ENCODE measurements around the gene AOPEP. TPM values are rescaled to one million over a fixed set of nuclear protein-coding genes. Genes with fewer than 3 reads are reported as not detected.

The AOPEP gene
- total and polyA plus RNA-seq, 4 donors, result 210 to 311 (median 285) TPM

GRCh38 chr9:94931036-94931633 lies 204.6 kb downstream of the AOPEP start:
- H3K4me1 ChIP-seq (ENCODE audit: control insufficient read depth in 1 of 2, insufficient read depth in 2 of 2, low read length in 2 of 2), result peaks cover 0 to 2% of the 10 kb centered on the region in 2 donors
- H3K27ac ChIP-seq (ENCODE audit: low read depth in 1 of 2, low read length in 2 of 2), result peak overlapping the region in 1 of 2 donors; percentile 6
- no peaks in the 10 kb centered on the region for H3K36me3 ChIP-seq (ENCODE audit: control insufficient read depth in 1 of 2, insufficient read depth in 2 of 2, low read length in 1 of 2)
- ATAC-seq (ENCODE audit: low FRiP score), result no peak
- no peak overlapping the region for H3K4me3 ChIP-seq (ENCODE audit: low read length in 2 of 2)
- 33 to 39% methylated on average over 3 of the region's 3 CpGs for WGBS, 2 donors
- no peaks in the 10 kb centered on the region for H3K27me3 ChIP-seq (ENCODE audit: control insufficient read depth in 1 of 2, insufficient read depth in 2 of 2, low read length in 1 of 2)
- intact Hi-C loops (cut with DNase I), result no loop called here
- no peaks in the 10 kb centered on the region for H3K9me3 ChIP-seq (ENCODE audit: control insufficient read depth, low read length)
- DNase-seq, result no peak

GRCh38 chr9:94931740-94932139 lies 205.2 kb downstream of the AOPEP start:
- 39 to 46% methylated on average over 5 of the region's 5 CpGs for WGBS, 2 donors
- DNase-seq, result no peak
- intact Hi-C loops (cut with DNase I), result no loop called here

GRCh38 chr9:94932652-94933510 lies 206.4 kb downstream of the AOPEP start:
- Histone ChIP-seq H3K9me3 (ENCODE audit: control insufficient read depth, low read length) (no peaks in the 10 kb centered on the region), H3K27ac (ENCODE audit: low read depth in 1 of 2, low read length in 2 of 2) (peak overlapping the region in 1 of 2 donors; percentile 88), H3K27me3 (ENCODE audit: control insufficient read depth in 1 of 2, insufficient read depth in 2 of 2, low read length in 1 of 2) (no peaks in the 10 kb centered on the region), H3K4me1 (ENCODE audit: control insufficient read depth in 1 of 2, insufficient read depth in 2 of 2, low read length in 2 of 2) (peaks cover 3 to 4% of the 10 kb centered on the region in 2 donors), H3K4me3 (ENCODE audit: low read length in 2 of 2) (no peak overlapping the region), H3K36me3 (ENCODE audit: control insufficient read depth in 1 of 2, insufficient read depth in 2 of 2, low read length in 1 of 2) (no peaks in the 10 kb centered on the region)
- ATAC-seq (ENCODE audit: low FRiP score) (no peak), DNase-seq (no peak)
- whole genome bisulfite sequencing, 2 donors, result 68 to 74% methylated on average over 12 of the region's 12 CpGs
- intact Hi-C loops (cut with DNase I), result no loop called here

More at GRCh38 chr9:94931740-94932139, 205.2 kb downstream of the AOPEP start:
- Histone ChIP-seq H3K4me1 (ENCODE audit: control insufficient read depth in 1 of 2, insufficient read depth in 2 of 2, low read length in 2 of 2) (peaks cover 0 to 4% of the 10 kb centered on the region in 2 donors), H3K27ac (ENCODE audit: low read depth in 1 of 2, low read length in 2 of 2) (peak overlapping the region in 1 of 2 donors; percentile 73), H3K9me3 (ENCODE audit: control insufficient read depth, low read length) (no peaks in the 10 kb centered on the region), H3K4me3 (ENCODE audit: low read length in 2 of 2) (no peak overlapping the region), H3K27me3 (ENCODE audit: control insufficient read depth in 1 of 2, insufficient read depth in 2 of 2, low read length in 1 of 2) (no peaks in the 10 kb centered on the region), H3K36me3 (ENCODE audit: control insufficient read depth in 1 of 2, insufficient read depth in 2 of 2, low read length in 1 of 2) (no peaks in the 10 kb centered on the region)
- ATAC-seq (ENCODE audit: low FRiP score), result no peak

- no peak for ATAC-seq (ENCODE audit: low FRiP score)
- Histone ChIP-seq H3K27me3 (ENCODE audit: control insufficient read depth in 1 of 2, insufficient read depth in 2 of 2, low read length in 1 of 2) (no peaks in the 10 kb centered on the region), H3K4me1 (ENCODE audit: control insufficient read depth in 1 of 2, insufficient read depth in 2 of 2, low read length in 2 of 2) (peaks cover 3 to 7% of the 10 kb centered on the region in 2 donors), H3K4me3 (ENCODE audit: low read length in 2 of 2) (no peak overlapping the region), H3K27ac (ENCODE audit: low read depth in 1 of 2, low read length in 2 of 2) (no peak overlapping the region), H3K36me3 (ENCODE audit: control insufficient read depth in 1 of 2, insufficient read depth in 2 of 2, low read length in 1 of 2) (no peaks in the 10 kb centered on the region), H3K9me3 (ENCODE audit: control insufficient read depth, low read length) (no peaks in the 10 kb centered on the region)
- intact Hi-C loops (cut with DNase I), result no loop called here
- no peak for DNase-seq
- 40% methylated on average over 3 of the region's 3 CpGs for WGBS, 2 donors
Measured at GRCh38 chr9:94933511-94933828, 207.0 kb downstream of the AOPEP start.

GRCh38 chr9:94934816-94935328 lies 208.4 kb downstream of the AOPEP start:
- no peak overlapping the region for H3K4me3 ChIP-seq (ENCODE audit: low read length in 2 of 2)
- no peak for DNase-seq
- H3K36me3 ChIP-seq (ENCODE audit: control insufficient read depth in 1 of 2, insufficient read depth in 2 of 2, low read length in 1 of 2), result no peaks in the 10 kb centered on the region
- H3K9me3 ChIP-seq (ENCODE audit: control insufficient read depth, low read length), result no peaks in the 10 kb centered on the region
- no peak for ATAC-seq (ENCODE audit: low FRiP score)
- WGBS, 2 donors, result 93% methylated on average over 9 of the region's 9 CpGs
- H3K27me3 ChIP-seq (ENCODE audit: control insufficient read depth in 1 of 2, insufficient read depth in 2 of 2, low read length in 1 of 2), result no peaks in the 10 kb centered on the region
- intact Hi-C loops (cut with DNase I), result no loop called here
- H3K27ac ChIP-seq (ENCODE audit: low read depth in 1 of 2, low read length in 2 of 2), result no peak overlapping the region
- peaks cover 3 to 8% of the 10 kb centered on the region in 2 donors for H3K4me1 ChIP-seq (ENCODE audit: control insufficient read depth in 1 of 2, insufficient read depth in 2 of 2, low read length in 2 of 2)

- no peaks in the 10 kb centered on the region for H3K9me3 ChIP-seq (ENCODE audit: control insufficient read depth, low read length)
- peak; percentile 17 for ATAC-seq (ENCODE audit: low FRiP score)
- H3K36me3 ChIP-seq (ENCODE audit: control insufficient read depth in 1 of 2, insufficient read depth in 2 of 2, low read length in 1 of 2), result no peaks in the 10 kb centered on the region
- no peak for DNase-seq
- no peak overlapping the region for H3K4me3 ChIP-seq (ENCODE audit: low read length in 2 of 2)
- peaks cover 3 to 8% of the 10 kb centered on the region in 2 donors for H3K4me1 ChIP-seq (ENCODE audit: control insufficient read depth in 1 of 2, insufficient read depth in 2 of 2, low read length in 2 of 2)
- no peak overlapping the region for H3K27ac ChIP-seq (ENCODE audit: low read depth in 1 of 2, low read length in 2 of 2)
- WGBS, 2 donors, result 96 to 97% methylated on average over 6 of the region's 6 CpGs
- intact Hi-C loops (cut with DNase I), result no loop called here
- no peaks in the 10 kb centered on the region for H3K27me3 ChIP-seq (ENCODE audit: control insufficient read depth in 1 of 2, insufficient read depth in 2 of 2, low read length in 1 of 2)
Measured at GRCh38 chr9:94935396-94935795, 208.9 kb downstream of the AOPEP start.

GRCh38 chr9:94936419-94936818 lies 209.9 kb downstream of the AOPEP start:
- peak overlapping the region in 1 of 2 donors; percentile 29 for H3K27ac ChIP-seq (ENCODE audit: low read depth in 1 of 2, low read length in 2 of 2)
- no peak overlapping the region for H3K4me3 ChIP-seq (ENCODE audit: low read length in 2 of 2)
- 87 to 94% methylated on average over 3 of the region's 3 CpGs for WGBS, 2 donors
- H3K4me1 ChIP-seq (ENCODE audit: control insufficient read depth in 1 of 2, insufficient read depth in 2 of 2, low read length in 2 of 2), result peaks cover 3 to 11% of the 10 kb centered on the region in 2 donors
- ATAC-seq (ENCODE audit: low FRiP score), result no peak
- DNase-seq, result no peak
- intact Hi-C loops (cut with DNase I), result no loop called here
- no peaks in the 10 kb centered on the region for H3K36me3 ChIP-seq (ENCODE audit: control insufficient read depth in 1 of 2, insufficient read depth in 2 of 2, low read length in 1 of 2)
- no peaks in the 10 kb centered on the region for H3K27me3 ChIP-seq (ENCODE audit: control insufficient read depth in 1 of 2, insufficient read depth in 2 of 2, low read length in 1 of 2)
- H3K9me3 ChIP-seq (ENCODE audit: control insufficient read depth, low read length), result no peaks in the 10 kb centered on the region

- DNase-seq (no peak), ATAC-seq (ENCODE audit: low FRiP score) (no peak)
- Histone ChIP-seq H3K27me3 (ENCODE audit: control insufficient read depth in 1 of 2, insufficient read depth in 2 of 2, low read length in 1 of 2) (no peaks in the 10 kb centered on the region), H3K27ac (ENCODE audit: low read depth in 1 of 2, low read length in 2 of 2) (peak overlapping the region in 1 of 2 donors; percentile 21), H3K4me3 (ENCODE audit: low read length in 2 of 2) (no peak overlapping the region), H3K9me3 (ENCODE audit: control insufficient read depth, low read length) (no peaks in the 10 kb centered on the region), H3K36me3 (ENCODE audit: control insufficient read depth in 1 of 2, insufficient read depth in 2 of 2, low read length in 1 of 2) (no peaks in the 10 kb centered on the region), H3K4me1 (ENCODE audit: control insufficient read depth in 1 of 2, insufficient read depth in 2 of 2, low read length in 2 of 2) (peaks cover 3 to 11% of the 10 kb centered on the region in 2 donors)
- WGBS, 2 donors, result 94 to 96% methylated on average over 6 of the region's 6 CpGs
- intact Hi-C loops (cut with DNase I), result no loop called here
Measured at GRCh38 chr9:94937214-94937903, 210.9 kb downstream of the AOPEP start.

Measured in aorta (tissue), 5 donors.